GM10248 (cell line): ENCODE results near the gene RUSF1.

Source experiments
- CTCF ChIA-PET: fragments of 300-600 bp; sonication (Branson Sonifier 250); formaldehyde crosslinking; extraction: SDS; loops from one replicate; lab custom pipeline; 2021; ENCODE audit warnings: antibody characterized with exemption; lab: Yijun Ruan, JAX
- POLR2A ChIA-PET: fragments of 350-650 bp; sonication (Branson Sonifier 250); formaldehyde crosslinking; extraction: SDS; loops from one replicate; lab custom pipeline; 2020; ENCODE audit warnings: antibody characterized with exemption; lab: Yijun Ruan, JAX
- DNase-seq: peaks from one replicate; pipeline ENCODE4 v3.0.0; 2012; ENCODE audit errors: extremely low spot score
- CTCF ChIP-seq: IDR thresholded peaks from 2 replicates; pipeline ENCODE4 v1.5.1; 2012; ENCODE audit warnings: mild to moderate bottlenecking, low read depth; ENCODE audit errors: extremely low read depth, missing control alignments, control extremely low read depth

The RUSF1 gene

GRCh38 chr16:31456988-31457360 is 51.2 kb downstream of the RUSF1 start:
- POLR2A ChIA-PET, result interaction anchor here (1.4 kb wide), 1 partner anchor 276 kb away, joined by 4 read pairs; no protein-coding TSS in a partner anchor
- TF ChIP-seq CTCF, result no peak
- DNase-seq, result peak; percentile 2
- CTCF ChIA-PET, result interaction anchor here (1.3 to 9.6 kb wide), 3 partner anchors 15 to 412 kb away, joined by 4 to 105 read pairs (median 31); partner anchors contain the start of genes KAT8 and ZNF843

- DNase-seq, result peak; percentile 15
- POLR2A ChIA-PET, result interaction anchor here (0.6 kb wide), 1 partner anchor 247 kb away, joined by 3 read pairs; no protein-coding TSS in a partner anchor
- TF ChIP-seq CTCF, result peak; percentile 45
- CTCF ChIA-PET, result interaction anchor here (0.6 to 9.6 kb wide), 7 partner anchors 14 to 413 kb away, joined by 3 to 105 read pairs (median 4); partner anchors contain the start of gene ZNF843
These were observed 52.4 kb downstream of the RUSF1 start for GRCh38 chr16:31455601-31456314.

- no peak for DNase-seq
- TF ChIP-seq CTCF, result no peak
These were observed 54.7 kb downstream of the RUSF1 start for GRCh38 chr16:31453255-31454204.

GRCh38 chr16:31452631-31453106 is 55.5 kb downstream of the RUSF1 start:
- ChIA-PET POLR2A (no interaction called here), CTCF (interaction anchor here (0.9 to 2.0 kb wide), 5 partner anchors 9 to 415 kb away, joined by 3 to 14 read pairs (median 5); partner anchors contain the start of gene ZNF843)
- no peak for DNase-seq
- TF ChIP-seq CTCF, result no peak

More at GRCh38 chr16:31453255-31454204, 54.7 kb downstream of the RUSF1 start:
- POLR2A ChIA-PET, result no interaction called here
- CTCF ChIA-PET, result interaction anchor here (0.9 to 9.6 kb wide), 5 partner anchors 10 to 243 kb away, joined by 3 to 105 read pairs (median 5); partner anchors contain the start of gene ZNF843

- peak; percentile 13 for TF ChIP-seq CTCF
- POLR2A ChIA-PET, result interaction anchor here (0.8 kb wide), 1 partner anchor 9 kb away, joined by 3 read pairs; the partner anchor contains the start of gene ZNF843
- no peak for DNase-seq
- CTCF ChIA-PET, result interaction anchor here (1.0 to 2.0 kb wide), 6 partner anchors 8 to 416 kb away, joined by 3 to 14 read pairs (median 4); partner anchors contain the start of genes ARMC5 and ZNF843
These were observed 56.4 kb downstream of the RUSF1 start for GRCh38 chr16:31451681-31452351.
